NCI-H1105 treated with DMSO at 0.1 percent for 48 hours (cell line): ENCODE measurements around the gene RAB26.
"Not testable (repeated sequence)": the region's sequence is repeated elsewhere in the genome, so short reads cannot be mapped to it uniquely, and the experiment has no call there.

Experiments used
- DNase-seq: peaks from one replicate; lab custom pipeline; 2025; lab: John Stamatoyannopoulos, UW

The RAB26 gene

GRCh38 chr16:2117341-2117740, 31.1 kb upstream of the RAB26 start:
- not testable (repeated sequence) for DNase-seq

GRCh38 chr16:2117960-2118722, 30.3 kb upstream of the RAB26 start:
- DNase-seq = not testable (repeated sequence)

GRCh38 chr16:2121325-2121724, 27.1 kb upstream of the RAB26 start:
- DNase-seq = not testable (repeated sequence)

GRCh38 chr16:2121853-2122252, 26.6 kb upstream of the RAB26 start:
- DNase-seq = no peak

- no peak for DNase-seq
Measured at GRCh38 chr16:2122429-2122828, 26.0 kb upstream of the RAB26 start.

- not testable (repeated sequence) for DNase-seq
Measured at GRCh38 chr16:2122934-2123683, 25.3 kb upstream of the RAB26 start.

GRCh38 chr16:2123706-2124376, 24.6 kb upstream of the RAB26 start:
- DNase-seq = not testable (repeated sequence)

- DNase-seq = not testable (repeated sequence)
Measured at GRCh38 chr16:2124377-2124693, 24.1 kb upstream of the RAB26 start.

- DNase-seq = not testable (repeated sequence)
Measured at GRCh38 chr16:2124694-2125444, 23.6 kb upstream of the RAB26 start.

GRCh38 chr16:2125609-2126008, 22.8 kb upstream of the RAB26 start:
- not testable (repeated sequence) for DNase-seq

GRCh38 chr16:2126161-2126743, 22.2 kb upstream of the RAB26 start:
- DNase-seq = not testable (repeated sequence)

GRCh38 chr16:2126928-2127556, 21.4 kb upstream of the RAB26 start:
- not testable (repeated sequence) for DNase-seq

GRCh38 chr16:2127630-2128280, 20.7 kb upstream of the RAB26 start:
- DNase-seq = not testable (repeated sequence)

GRCh38 chr16:2129251-2129650, 19.2 kb upstream of the RAB26 start:
- DNase-seq = not testable (repeated sequence)

- DNase-seq = not testable (repeated sequence)
Measured at GRCh38 chr16:2129890-2130447, 18.5 kb upstream of the RAB26 start.

GRCh38 chr16:2133797-2134196, 14.6 kb upstream of the RAB26 start:
- not testable (repeated sequence) for DNase-seq

- DNase-seq = not testable (repeated sequence)
Measured at GRCh38 chr16:2135071-2135470, 13.4 kb upstream of the RAB26 start.

- peak; percentile 62 for DNase-seq
Measured at GRCh38 chr16:2135770-2136490, 12.5 kb upstream of the RAB26 start, which contains the start of gene PKD1. PKD1 (minus strand) TSS chr16:2135898; CDS start chr16:2135689, 209 bp downstream.
